ENCODE data around the gene GAGE10.
"Not testable (repeated sequence)": the region's sequence is repeated elsewhere in the genome, so short reads cannot be mapped to it uniquely, and the experiment has no call there.

GAGE10 gene

DNA sequence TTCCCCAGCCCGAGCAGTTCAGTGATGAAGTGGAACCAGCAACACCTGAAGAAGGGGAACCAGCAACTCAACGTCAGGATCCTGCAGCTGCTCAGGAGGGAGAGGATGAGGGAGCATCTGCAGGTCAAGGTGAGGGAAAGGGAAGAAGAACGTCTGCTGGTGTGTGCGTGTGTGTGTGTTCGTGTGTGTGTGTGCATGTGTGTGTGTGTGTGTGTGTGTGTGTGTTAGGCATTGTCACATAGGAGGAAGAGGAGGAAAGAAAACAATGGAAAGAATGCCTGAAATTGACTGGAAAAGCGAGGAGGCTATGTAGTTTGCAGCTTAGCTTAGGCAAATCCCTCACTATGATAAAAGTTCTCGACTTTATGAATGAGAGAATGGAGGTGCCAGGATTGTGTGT, 20.3 kb downstream of the GAGE10 start:
- CTCF ChIA-PET, H3K4me3 Mint-ChIP-seq, DNase-seq, H3K4me1 Mint-ChIP-seq, H3K9me3 Mint-ChIP-seq, H3K36me3 Mint-ChIP-seq, H3K27me3 Mint-ChIP-seq, H3K27ac Mint-ChIP-seq: not testable (repeated sequence)

DNA sequence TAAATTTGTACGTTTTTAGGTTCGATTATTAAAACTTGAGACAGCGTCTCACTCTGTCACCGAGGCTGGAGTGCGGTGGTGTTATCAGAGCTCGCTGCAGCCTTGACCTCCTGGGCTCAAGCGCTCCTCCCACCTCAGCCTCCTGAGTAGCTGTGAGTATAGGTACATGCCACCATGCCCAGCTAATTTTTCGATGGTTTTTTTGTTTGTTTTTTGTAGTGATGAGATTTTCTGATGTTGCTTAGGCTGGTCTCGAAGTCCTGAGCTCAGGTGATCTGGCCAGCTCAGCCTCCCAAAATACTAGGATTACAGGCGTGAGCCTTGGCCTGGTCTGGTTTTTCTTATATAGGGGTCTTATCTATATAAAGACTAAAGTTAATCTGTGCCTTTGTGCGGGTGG, 27.0 kb downstream of the GAGE10 start:
- H3K27ac Mint-ChIP-seq, H3K36me3 Mint-ChIP-seq, H3K4me3 Mint-ChIP-seq, DNase-seq, H3K27me3 Mint-ChIP-seq, H3K4me1 Mint-ChIP-seq, H3K9me3 Mint-ChIP-seq, CTCF ChIA-PET: not testable (repeated sequence)

DNA sequence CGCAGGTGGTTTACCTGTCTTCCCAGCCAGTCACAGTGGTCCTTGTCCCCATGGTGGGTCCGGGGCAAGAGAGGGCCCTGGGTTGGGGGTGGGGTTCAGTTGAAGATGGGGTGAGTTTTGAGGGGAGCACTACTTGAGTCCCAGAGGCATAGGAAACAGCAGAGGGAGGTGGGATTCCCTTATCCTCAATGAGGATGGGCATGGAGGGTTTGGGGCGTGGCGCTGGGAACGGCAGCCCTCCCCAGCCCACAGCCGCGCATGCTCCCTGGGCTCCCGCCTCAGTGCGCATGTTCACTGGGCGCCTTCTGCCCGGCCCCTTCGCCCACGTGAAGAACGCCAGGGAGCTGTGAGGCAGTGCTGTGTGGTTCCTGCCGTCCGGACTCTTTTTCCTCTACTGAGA, 27.8 kb downstream of the GAGE10 start, which contains the start of gene GAGE13:
GAGE13 (plus strand) TSS at position 301 of the 400 bp plus-strand sequence. CDS start 1,156 bp downstream, outside the sequence.
- H3K4me1 Mint-ChIP-seq, DNase-seq, H3K4me3 Mint-ChIP-seq, H3K36me3 Mint-ChIP-seq, H3K27me3 Mint-ChIP-seq, H3K27ac Mint-ChIP-seq, CTCF ChIA-PET, H3K9me3 Mint-ChIP-seq: not testable (repeated sequence)

DNA sequence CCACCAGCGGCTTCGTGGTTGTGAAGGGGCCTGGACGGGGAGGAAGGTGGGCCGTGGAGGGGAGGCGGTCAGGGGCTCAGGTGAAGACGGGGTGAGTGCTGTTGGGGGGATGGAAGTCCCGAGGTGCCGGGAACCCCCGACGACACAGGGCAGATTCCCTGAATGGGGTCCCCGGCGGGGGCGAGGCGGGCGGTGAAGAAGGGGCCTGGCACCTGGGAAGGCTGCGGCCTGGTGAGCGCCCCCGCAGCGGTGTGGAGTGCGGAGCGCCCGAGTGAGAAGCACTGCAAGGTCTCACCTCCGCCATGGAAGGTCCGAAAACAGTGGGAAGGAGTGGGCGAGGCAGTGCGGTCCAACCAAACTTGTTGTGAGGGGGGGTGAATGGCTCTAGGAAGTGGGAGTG, 28.4 kb downstream of the GAGE10 start:
- CTCF ChIA-PET: not testable (repeated sequence)

DNA sequence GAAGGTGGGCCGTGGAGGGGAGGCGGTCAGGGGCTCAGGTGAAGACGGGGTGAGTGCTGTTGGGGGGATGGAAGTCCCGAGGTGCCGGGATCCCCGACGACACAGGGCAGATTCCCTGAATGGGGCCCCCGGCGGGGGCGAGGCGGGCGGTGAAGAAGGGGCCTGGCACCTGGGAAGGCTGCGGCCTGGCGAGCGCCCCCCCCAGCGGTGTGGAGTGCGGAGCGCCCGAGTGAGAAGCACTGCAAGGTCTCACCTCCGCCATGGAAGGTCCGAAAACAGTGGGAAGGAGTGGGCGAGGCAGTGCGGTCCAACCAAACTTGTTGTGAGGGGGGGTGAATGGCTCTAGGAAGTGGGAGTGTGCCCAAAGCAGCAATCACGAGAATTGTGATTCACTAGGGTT, 38.0 kb downstream of the GAGE10 start:
- DNase-seq: not testable (repeated sequence)

More for the DNA sequence above, 28.4 kb downstream of the GAGE10 start:
- not testable (repeated sequence) for H3K27ac Mint-ChIP-seq, DNase-seq, H3K27me3 Mint-ChIP-seq, H3K4me3 Mint-ChIP-seq, H3K36me3 Mint-ChIP-seq, H3K9me3 Mint-ChIP-seq, H3K4me1 Mint-ChIP-seq

DNA sequence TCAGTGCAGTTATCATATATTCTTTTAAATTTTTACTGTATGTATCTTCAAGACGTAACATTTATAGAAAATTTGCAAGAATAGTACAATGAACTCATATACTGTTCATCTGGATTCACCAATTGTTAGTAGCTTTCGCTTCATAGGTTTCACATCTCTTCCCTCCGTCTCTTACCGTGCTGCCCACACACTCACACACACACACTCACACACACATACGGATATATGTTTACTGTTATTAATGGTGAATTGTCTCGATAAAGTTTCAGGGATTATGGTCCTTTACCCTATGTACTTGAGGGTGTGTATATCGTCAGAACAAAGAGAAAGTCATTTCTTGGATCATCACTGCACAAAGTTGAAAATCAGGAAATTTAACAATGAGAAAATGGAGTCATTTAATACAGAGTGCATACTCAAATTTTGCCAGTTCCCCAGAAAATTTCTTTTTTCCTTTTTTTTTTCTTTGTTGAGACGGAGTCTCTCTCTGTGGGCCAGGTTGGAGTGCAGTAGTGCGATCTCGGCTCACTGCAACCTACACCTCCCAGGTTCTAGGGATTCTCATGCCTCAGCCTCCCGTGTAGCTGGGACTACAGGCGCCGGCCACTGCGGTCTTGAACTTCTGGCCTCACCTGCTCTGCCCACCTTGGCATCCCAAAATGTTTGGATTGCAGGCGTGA, 41.2 kb downstream of the GAGE10 start:
- H3K27me3 Mint-ChIP-seq, H3K9me3 Mint-ChIP-seq, H3K36me3 Mint-ChIP-seq, H3K4me1 Mint-ChIP-seq, CTCF ChIA-PET, H3K27ac Mint-ChIP-seq, H3K4me3 Mint-ChIP-seq, DNase-seq: not testable (repeated sequence)

More for the DNA sequence above, 38.0 kb downstream of the GAGE10 start:
- H3K9me3 Mint-ChIP-seq, H3K27ac Mint-ChIP-seq, H3K4me3 Mint-ChIP-seq, H3K36me3 Mint-ChIP-seq, H3K4me1 Mint-ChIP-seq, CTCF ChIA-PET, H3K27me3 Mint-ChIP-seq: not testable (repeated sequence)

DNA sequence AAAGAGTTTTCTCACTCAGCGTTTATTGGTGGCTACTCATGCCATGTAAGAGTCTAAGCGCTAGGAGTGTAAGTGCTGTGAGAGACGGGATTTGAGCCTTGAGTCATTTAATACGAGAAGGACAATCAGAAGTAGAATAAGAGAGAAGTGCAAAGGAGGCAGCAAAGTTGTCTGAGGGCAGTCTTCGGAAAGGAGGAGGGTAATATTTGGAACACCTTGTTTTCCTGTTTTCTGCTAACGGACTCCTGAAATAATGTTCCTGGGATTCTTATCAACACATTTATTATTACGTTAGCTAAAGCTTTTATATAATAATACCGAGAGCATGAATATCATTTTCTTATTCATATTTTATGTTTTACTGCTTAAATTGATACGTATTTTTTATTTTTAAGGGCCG, 42.0 kb downstream of the GAGE10 start:
- H3K36me3 Mint-ChIP-seq, H3K4me3 Mint-ChIP-seq, DNase-seq, CTCF ChIA-PET, H3K27ac Mint-ChIP-seq, H3K9me3 Mint-ChIP-seq, H3K4me1 Mint-ChIP-seq, H3K27me3 Mint-ChIP-seq: not testable (repeated sequence)

DNA sequence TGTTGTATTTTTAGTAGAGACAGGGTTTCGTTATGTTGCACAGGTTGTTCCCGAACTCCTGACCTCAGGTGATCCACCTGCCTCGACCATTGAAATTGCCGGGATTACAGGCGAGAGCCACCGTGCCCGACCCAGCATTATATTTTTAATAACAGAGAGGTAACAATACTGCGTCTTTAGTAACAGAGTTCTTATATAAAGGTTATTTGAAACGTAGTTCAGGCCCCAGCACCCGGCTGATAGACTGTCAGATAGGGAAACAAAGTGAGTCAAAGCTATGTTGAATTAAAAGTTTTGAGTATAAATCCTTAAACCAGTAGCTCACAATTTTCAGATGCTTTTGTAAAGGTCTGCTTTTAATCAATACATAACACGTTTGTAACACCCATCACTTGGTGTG, 42.7 kb downstream of the GAGE10 start:
- H3K27me3 Mint-ChIP-seq, CTCF ChIA-PET, H3K36me3 Mint-ChIP-seq, H3K4me1 Mint-ChIP-seq, H3K9me3 Mint-ChIP-seq, DNase-seq, H3K4me3 Mint-ChIP-seq, H3K27ac Mint-ChIP-seq: not testable (repeated sequence)
